ENCODE results near the gene AFF3. TPM values are rescaled to one million over a fixed set of nuclear protein-coding genes. Genes with fewer than 3 reads are reported as not detected.

The AFF3 gene
- total and polyA plus RNA-seq, 10 of the 15 experiments (the other 5 are each of a cell fraction or from before 2014, with no cell fraction given) = 0.26 to 5.5 (median 3.0) TPM

DNA sequence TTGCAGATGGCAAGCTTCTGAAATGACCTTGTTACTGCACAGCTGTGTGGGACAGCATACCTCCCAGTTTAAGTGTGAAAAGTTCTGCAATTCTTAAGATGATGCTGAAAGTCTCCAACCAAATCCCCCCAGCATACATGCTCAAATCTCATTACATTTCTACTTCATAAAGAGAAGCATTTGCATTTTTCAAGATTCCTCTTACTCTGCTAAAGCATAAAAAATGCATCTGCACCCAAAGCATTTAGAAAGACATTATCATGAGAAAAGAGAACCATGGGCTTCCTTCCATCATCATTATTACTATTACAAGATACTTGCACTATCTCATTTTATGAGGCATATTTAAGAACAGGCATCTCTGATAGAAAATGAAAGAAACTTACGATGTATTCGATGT lies 415.7 kb downstream of the AFF3 start:
- no peak for ATAC-seq
- FAIRE-seq = no peak
- 0% methylated on average over 2 of the region's 2 CpGs for WGBS (ENCODE audit: insufficient coverage, insufficient replicate concordance, low lambda C conversion rate, missing lambda C conversion rate)
- Histone ChIP-seq H3K4me2 (ENCODE audit: control insufficient read depth, insufficient read depth) (no peak overlapping the region), H3K27ac (ENCODE audit: control insufficient read depth, insufficient read depth) (no peak overlapping the region), H2AFZ (ENCODE audit: control insufficient read depth, low read depth, low read length) (no peak overlapping the region), H3K4me1 (ENCODE audit: control insufficient read depth, insufficient read depth, low read length) (no peaks in the 10 kb centered on the region), H3K79me2 (ENCODE audit: control insufficient read depth, insufficient read depth, low read length) (no peaks in the 10 kb centered on the region), H4K20me1 (ENCODE audit: control insufficient read depth, insufficient read depth) (no peaks in the 10 kb centered on the region), H3K4me3 (no peak overlapping the region), H3K9ac (ENCODE audit: control insufficient read depth, insufficient read depth, low read length) (no peak overlapping the region), H3K27me3 (replicated peaks in 1 of 2; ENCODE audit: control insufficient read depth in 2 of 2, insufficient read depth in 2 of 2, low read length in 1 of 2) (no peaks in the 10 kb centered on the region), H3K9me3 (replicated peaks; ENCODE audit: control insufficient read depth, insufficient read depth, low read length) (no peaks in the 10 kb centered on the region), H3K36me3 (ENCODE audit: control insufficient read depth in 2 of 2, insufficient read depth in 2 of 2, low read length in 1 of 2) (no peaks in the 10 kb centered on the region)
- ChIA-PET CTCF (no interaction called here), RAD21 (ENCODE audit: unreplicated experiment) (no interaction called here), SMC1A (ENCODE audit: uncharacterized antibody, unreplicated experiment) (no interaction called here), POLR2A (no interaction called here)
- TF ChIP-seq ZNF622 (IDR thresholded peaks at IDR 0.05) (no peak), KDM1A (IDR thresholded peaks at IDR 0.05; ENCODE audit: borderline replicate concordance) (no peak), SPI1 (IDR thresholded peaks at IDR 0.05; ENCODE audit: borderline replicate concordance, insufficient read depth, low read depth, low read length) (no peak), MYC (IDR thresholded peaks at IDR 0.05; ENCODE audit: insufficient read depth, insufficient read length, insufficient replicate concordance, low read length, severe bottlenecking) (no peak), ZSCAN29 (IDR thresholded peaks at IDR 0.05) (no peak), ZBTB4 (CRISPR knock-in tag; IDR thresholded peaks at IDR 0.05) (no peak), RCOR1 (conservative IDR thresholded peaks at IDR 0.05; ENCODE audit: low read depth, low read length) (no peak)
- TF ChIP-seq, protein P1, sequence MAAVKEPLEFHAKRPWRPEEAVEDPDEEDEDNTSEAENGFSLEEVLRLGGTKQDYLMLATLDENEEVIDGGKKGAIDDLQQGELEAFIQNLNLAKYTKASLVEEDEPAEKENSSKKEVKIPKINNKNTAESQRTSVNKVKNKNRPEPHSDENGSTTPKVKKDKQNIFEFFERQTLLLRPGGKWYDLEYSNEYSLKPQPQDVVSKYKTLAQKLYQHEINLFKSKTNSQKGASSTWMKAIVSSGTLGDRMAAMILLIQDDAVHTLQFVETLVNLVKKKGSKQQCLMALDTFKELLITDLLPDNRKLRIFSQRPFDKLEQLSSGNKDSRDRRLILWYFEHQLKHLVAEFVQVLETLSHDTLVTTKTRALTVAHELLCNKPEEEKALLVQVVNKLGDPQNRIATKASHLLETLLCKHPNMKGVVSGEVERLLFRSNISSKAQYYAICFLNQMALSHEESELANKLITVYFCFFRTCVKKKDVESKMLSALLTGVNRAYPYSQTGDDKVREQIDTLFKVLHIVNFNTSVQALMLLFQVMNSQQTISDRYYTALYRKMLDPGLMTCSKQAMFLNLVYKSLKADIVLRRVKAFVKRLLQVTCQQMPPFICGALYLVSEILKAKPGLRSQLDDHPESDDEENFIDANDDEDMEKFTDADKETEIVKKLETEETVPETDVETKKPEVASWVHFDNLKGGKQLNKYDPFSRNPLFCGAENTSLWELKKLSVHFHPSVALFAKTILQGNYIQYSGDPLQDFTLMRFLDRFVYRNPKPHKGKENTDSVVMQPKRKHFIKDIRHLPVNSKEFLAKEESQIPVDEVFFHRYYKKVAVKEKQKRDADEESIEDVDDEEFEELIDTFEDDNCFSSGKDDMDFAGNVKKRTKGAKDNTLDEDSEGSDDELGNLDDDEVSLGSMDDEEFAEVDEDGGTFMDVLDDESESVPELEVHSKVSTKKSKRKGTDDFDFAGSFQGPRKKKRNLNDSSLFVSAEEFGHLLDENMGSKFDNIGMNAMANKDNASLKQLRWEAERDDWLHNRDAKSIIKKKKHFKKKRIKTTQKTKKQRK (IDR thresholded peaks at IDR 0.05; ENCODE audit: low read depth, low read length) = no peak
- intact Hi-C loops (cut with micrococcal nuclease; ENCODE audit: unreplicated experiment) (no loop called here), in situ Hi-C loops (cut with MboI) (no loop called here)
- BruUV-seq (replicated peaks) = no TSS peak
- no peak for DNase-seq (ENCODE audit: low read depth, low spot score)

All from GM12878 (cell line).